HUES64 (cell line): ENCODE data around the gene ROBO4.

Source experiments
- H3K27ac ChIP-seq: 2 replicates; pipeline ENCODE4 v1.7.0; 2013; ENCODE audit warnings: low read depth, low read length, inconsistent platforms
- H3K27me3 ChIP-seq: 2 replicates; pipeline ENCODE4 v1.6.1; 2013; ENCODE audit warnings: mild to moderate bottlenecking, low read length; ENCODE audit not compliant: insufficient read depth
- H3K36me3 ChIP-seq: 2 replicates; pipeline ENCODE4 v1.6.1; 2013; ENCODE audit warnings: mild to moderate bottlenecking, low read length; ENCODE audit not compliant: insufficient read depth
- H3K4me1 ChIP-seq: 2 replicates; pipeline ENCODE4 v1.6.1; 2013; ENCODE audit warnings: mild to moderate bottlenecking, low read length, moderate library complexity; ENCODE audit not compliant: insufficient read depth
- H3K4me3 ChIP-seq: 2 replicates; pipeline ENCODE4 v1.5.1; 2013; ENCODE audit warnings: mild to moderate bottlenecking, low read length, moderate library complexity
- H3K9ac ChIP-seq: 2 replicates; pipeline ENCODE4 v1.6.1; 2013; ENCODE audit warnings: mild to moderate bottlenecking, low read depth, low read length
- H3K9me3 ChIP-seq: 2 replicates; pipeline ENCODE4 v1.6.1; 2013; ENCODE audit warnings: low read depth, low read length; ENCODE audit not compliant: insufficient read depth
- WGBS: fragments of 150-250, 120-280 bp; methylation state at CpG from one replicate; pipeline ENCODE4 v1.1.7; 2013; ENCODE audit warnings: missing lambda C conversion rate; 5-methylcytosine and 5-hydroxymethylcytosine counted together

Gene ROBO4

GRCh38 chr11:124935548-124936514 lies 38.2 kb upstream of the ROBO4 start, which contains the start of gene HEPACAM:
Gene HEPACAM, minus strand, starts transcription at chr11:124936047. Its CDS starts 41 bp downstream, at chr11:124936006.
- H3K4me3 ChIP-seq, result no peak within 1 kb of the TSS
- WGBS, result 93% methylated on average over 18 of the region's 18 CpGs
- H3K4me1 ChIP-seq, result no peaks in the 10 kb centered on the region
- peaks cover 11% of the 10 kb centered on the region for H3K27me3 ChIP-seq
- H3K9me3 ChIP-seq, result no peaks in the 10 kb centered on the region
- no peak within 1 kb of the TSS for H3K9ac ChIP-seq
- no peaks in the 10 kb centered on the region for H3K36me3 ChIP-seq
- H3K27ac ChIP-seq, result no peak within 1 kb of the TSS

GRCh38 chr11:124934862-124935547 lies 37.3 kb upstream of the ROBO4 start:
- Histone ChIP-seq H3K4me3 (no peak overlapping the region), H3K36me3 (no peaks in the 10 kb centered on the region), H3K4me1 (no peaks in the 10 kb centered on the region), H3K27me3 (peaks cover 19% of the 10 kb centered on the region), H3K9ac (no peak overlapping the region), H3K27ac (no peak overlapping the region), H3K9me3 (no peaks in the 10 kb centered on the region)
- 81% methylated on average over 2 of the region's 4 CpGs for WGBS

- WGBS, result no CpG with 5 or more reads among the region's 3 CpGs
- no peaks in the 10 kb centered on the region for H3K9me3 ChIP-seq
- no peaks in the 10 kb centered on the region for H3K36me3 ChIP-seq
- no peaks in the 10 kb centered on the region for H3K4me1 ChIP-seq
- H3K9ac ChIP-seq, result no peak overlapping the region
- no peak overlapping the region for H3K27ac ChIP-seq
- H3K27me3 ChIP-seq, result peaks cover 23% of the 10 kb centered on the region
- no peak overlapping the region for H3K4me3 ChIP-seq
These were observed 33.1 kb upstream of the ROBO4 start for GRCh38 chr11:124930799-124931198.

- WGBS, result 84% methylated on average over 4 of the region's 4 CpGs
These were observed 31.4 kb upstream of the ROBO4 start for GRCh38 chr11:124928942-124929665.

GRCh38 chr11:124923296-124923695 lies 25.6 kb upstream of the ROBO4 start:
- Histone ChIP-seq H3K27ac (no peak overlapping the region), H3K9me3 (peaks cover 4% of the 10 kb centered on the region; the same call in 1 of the 2 replicates), H3K4me3 (no peak overlapping the region), H3K36me3 (no peaks in the 10 kb centered on the region), H3K27me3 (peaks cover 66% of the 10 kb centered on the region), H3K9ac (no peak overlapping the region), H3K4me1 (no peaks in the 10 kb centered on the region)

More at GRCh38 chr11:124928942-124929665, 31.4 kb upstream of the ROBO4 start:
- Histone ChIP-seq H3K9ac (no peak overlapping the region), H3K36me3 (no peaks in the 10 kb centered on the region), H3K27ac (no peak overlapping the region), H3K4me1 (no peaks in the 10 kb centered on the region), H3K27me3 (peaks cover 28% of the 10 kb centered on the region), H3K9me3 (no peaks in the 10 kb centered on the region), H3K4me3 (no peak overlapping the region)

GRCh38 chr11:124922831-124923230 lies 25.2 kb upstream of the ROBO4 start:
- peaks cover 67% of the 10 kb centered on the region for H3K27me3 ChIP-seq
- 97% methylated on average over 4 of the region's 4 CpGs for WGBS
- H3K9me3 ChIP-seq, result peaks cover 4% of the 10 kb centered on the region; the same call in 1 of the 2 replicates
- no peak overlapping the region for H3K4me3 ChIP-seq
- H3K9ac ChIP-seq, result no peak overlapping the region
- no peak overlapping the region for H3K27ac ChIP-seq
- H3K36me3 ChIP-seq, result no peaks in the 10 kb centered on the region
- H3K4me1 ChIP-seq, result no peaks in the 10 kb centered on the region

- peak overlapping the region; percentile 53 for H3K4me3 ChIP-seq
These were observed 23.4 kb upstream of the ROBO4 start for GRCh38 chr11:124920870-124921609.

GRCh38 chr11:124920356-124920755 lies 22.7 kb upstream of the ROBO4 start:
- H3K27ac ChIP-seq, result no peak overlapping the region
- H3K36me3 ChIP-seq, result no peaks in the 10 kb centered on the region
- H3K9me3 ChIP-seq, result peaks cover 4% of the 10 kb centered on the region; the same call in 1 of the 2 replicates
- no peak overlapping the region for H3K9ac ChIP-seq
- 93% methylated on average over 4 of the region's 5 CpGs for WGBS
- H3K4me3 ChIP-seq, result peak overlapping the region; percentile 53
- no peaks in the 10 kb centered on the region for H3K4me1 ChIP-seq
- peaks cover 67% of the 10 kb centered on the region for H3K27me3 ChIP-seq

More at GRCh38 chr11:124920870-124921609, 23.4 kb upstream of the ROBO4 start:
- H3K9ac ChIP-seq, result peak overlapping the region; percentile 57
- no peaks in the 10 kb centered on the region for H3K4me1 ChIP-seq
- H3K27ac ChIP-seq, result no peak overlapping the region
- peaks cover 4% of the 10 kb centered on the region; the same call in 1 of the 2 replicates for H3K9me3 ChIP-seq
- peaks cover 67% of the 10 kb centered on the region for H3K27me3 ChIP-seq
- WGBS, result 3% methylated on average over 82 of the region's 82 CpGs
- no peaks in the 10 kb centered on the region for H3K36me3 ChIP-seq

GRCh38 chr11:124919898-124920297 lies 22.2 kb upstream of the ROBO4 start:
- no peak overlapping the region for H3K9ac ChIP-seq
- peaks cover 67% of the 10 kb centered on the region for H3K27me3 ChIP-seq
- H3K9me3 ChIP-seq, result peaks cover 4% of the 10 kb centered on the region; the same call in 1 of the 2 replicates
- no peak overlapping the region for H3K4me3 ChIP-seq
- no peak overlapping the region for H3K27ac ChIP-seq
- H3K4me1 ChIP-seq, result no peaks in the 10 kb centered on the region
- WGBS, result 98% methylated on average over 2 of the region's 2 CpGs
- no peaks in the 10 kb centered on the region for H3K36me3 ChIP-seq

GRCh38 chr11:124918950-124919349 lies 21.3 kb upstream of the ROBO4 start, which contains the start of gene HEPN1:
Gene HEPN1, plus strand, starts transcription at chr11:124919250.
- H3K27ac ChIP-seq, result no peak within 1 kb of the TSS
- WGBS, result 93% methylated on average over 3 of the region's 3 CpGs
- peaks cover 4% of the 10 kb centered on the region; the same call in 1 of the 2 replicates for H3K9me3 ChIP-seq
- no peaks in the 10 kb centered on the region for H3K4me1 ChIP-seq
- H3K4me3 ChIP-seq, result no peak within 1 kb of the TSS
- peaks cover 60% of the 10 kb centered on the region for H3K27me3 ChIP-seq
- no peaks in the 10 kb centered on the region for H3K36me3 ChIP-seq
- H3K9ac ChIP-seq, result no peak within 1 kb of the TSS
